ENCODE measurements around the gene NHLRC4.

Gene NHLRC4

GRCh38 chr16:568401-569258, 1.8 kb downstream of the NHLRC4 start:
- FAIRE-seq = no peak

DNA sequence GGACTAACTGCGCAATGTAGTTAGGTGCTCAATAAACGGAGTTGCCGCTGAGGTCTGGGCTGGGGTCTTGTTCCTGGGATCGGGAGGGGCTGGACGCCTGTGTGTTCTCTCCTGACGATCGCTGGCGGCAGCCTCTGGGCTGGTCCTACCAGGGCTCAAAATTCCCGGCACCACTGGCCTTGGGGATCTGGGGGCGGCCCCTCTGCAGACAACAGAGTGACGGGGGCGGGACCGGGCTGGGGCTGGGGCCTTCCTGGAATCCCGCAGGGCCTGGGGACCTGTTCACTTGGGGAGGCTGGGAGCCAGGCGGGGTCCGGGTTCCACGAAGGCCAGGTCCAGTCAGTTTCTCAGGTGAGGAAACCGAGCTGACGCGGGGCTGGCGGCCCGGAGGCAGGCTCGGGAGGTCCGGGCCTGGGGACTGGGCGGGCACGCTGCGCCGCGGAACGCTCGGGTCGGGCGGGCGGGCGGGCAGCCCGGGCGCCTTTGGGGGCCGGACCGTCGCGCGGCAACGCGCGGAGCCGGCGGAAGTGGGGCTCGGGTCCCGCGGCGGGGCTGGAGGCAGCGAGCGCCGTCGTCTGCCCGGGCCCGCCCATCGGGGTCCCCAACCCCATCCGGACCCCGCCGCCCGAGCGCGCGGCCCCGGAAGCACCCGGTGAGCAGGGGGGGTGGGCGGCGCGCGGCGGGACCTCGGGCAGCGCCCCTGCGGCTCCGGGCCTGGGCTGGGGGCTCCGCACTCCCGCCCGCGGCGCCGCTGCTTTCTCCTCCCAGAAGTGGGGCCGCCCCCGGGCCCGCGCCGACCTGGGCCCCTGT, 2.8 kb downstream of the NHLRC4 start, which contains the start of gene PIGQ:
Gene PIGQ, plus strand, starts transcription at position 524 of the 810 bp plus-strand sequence. CDS start 4,107 bp downstream, outside the sequence.
- no peak for FAIRE-seq

GRCh38 chr16:572865-573650, 6.3 kb downstream of the NHLRC4 start:
- no peak for FAIRE-seq

DNA sequence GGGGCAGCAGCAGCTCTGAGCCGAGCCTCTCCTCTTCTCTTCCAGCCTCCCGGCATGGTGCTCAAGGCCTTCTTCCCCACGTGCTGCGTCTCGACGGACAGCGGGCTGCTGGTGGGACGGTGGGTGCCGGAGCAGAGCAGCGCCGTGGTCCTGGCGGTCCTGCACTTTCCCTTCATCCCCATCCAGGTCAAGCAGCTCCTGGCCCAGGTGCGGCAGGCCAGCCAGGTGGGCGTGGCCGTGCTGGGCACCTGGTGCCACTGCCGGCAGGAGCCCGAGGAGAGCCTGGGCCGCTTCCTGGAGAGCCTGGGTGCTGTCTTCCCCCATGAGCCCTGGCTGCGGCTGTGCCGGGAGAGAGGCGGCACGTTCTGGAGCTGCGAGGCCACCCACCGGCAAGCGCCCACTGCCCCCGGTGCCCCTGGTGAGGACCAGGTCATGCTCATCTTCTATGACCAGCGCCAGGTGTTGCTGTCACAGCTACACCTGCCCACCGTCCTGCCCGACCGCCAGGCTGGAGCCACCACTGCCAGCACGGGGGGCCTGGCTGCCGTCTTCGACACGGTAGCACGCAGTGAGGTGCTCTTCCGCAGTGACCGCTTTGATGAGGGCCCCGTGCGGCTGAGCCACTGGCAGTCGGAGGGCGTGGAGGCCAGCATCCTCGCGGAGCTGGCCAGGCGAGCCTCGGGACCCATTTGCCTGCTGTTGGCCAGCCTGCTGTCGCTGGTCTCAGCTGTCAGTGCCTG, 7.4 kb downstream of the NHLRC4 start:
- FAIRE-seq = no peak

- no peak for FAIRE-seq
These were observed 8.8 kb downstream of the NHLRC4 start for GRCh38 chr16:575354-576196.

GRCh38 chr16:576197-576822, 9.5 kb downstream of the NHLRC4 start:
- no peak for FAIRE-seq

GRCh38 chr16:576823-577201, 10.0 kb downstream of the NHLRC4 start:
- no peak for FAIRE-seq

GRCh38 chr16:577796-578195, 11.0 kb downstream of the NHLRC4 start:
- no peak for FAIRE-seq

GRCh38 chr16:578232-578869, 11.5 kb downstream of the NHLRC4 start:
- FAIRE-seq = no peak

DNA sequence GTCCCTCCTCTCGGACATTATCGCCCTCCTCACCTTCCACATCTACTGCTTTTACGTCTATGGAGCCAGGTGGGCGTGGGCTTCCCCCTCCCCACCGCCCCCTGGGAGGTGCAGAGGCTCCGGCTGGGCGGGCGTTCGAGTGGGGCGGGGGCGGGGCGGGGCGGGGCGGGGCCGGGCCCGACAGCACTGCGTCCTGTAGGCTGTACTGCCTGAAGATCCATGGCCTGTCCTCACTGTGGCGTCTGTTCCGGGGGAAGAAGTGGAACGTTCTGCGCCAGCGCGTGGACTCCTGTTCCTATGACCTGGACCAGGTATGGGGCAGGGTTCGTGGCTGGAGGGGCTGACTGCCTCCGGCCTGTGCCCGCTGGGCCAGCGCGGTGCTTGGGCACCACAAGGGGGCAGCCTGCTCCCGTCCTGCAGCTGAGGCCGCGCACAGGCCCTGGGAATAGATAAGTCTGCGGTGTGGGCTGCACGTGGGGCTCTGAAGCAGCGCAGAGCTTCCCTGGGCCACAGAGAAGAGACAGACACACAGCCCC, 12.1 kb downstream of the NHLRC4 start:
- FAIRE-seq = no peak

DNA sequence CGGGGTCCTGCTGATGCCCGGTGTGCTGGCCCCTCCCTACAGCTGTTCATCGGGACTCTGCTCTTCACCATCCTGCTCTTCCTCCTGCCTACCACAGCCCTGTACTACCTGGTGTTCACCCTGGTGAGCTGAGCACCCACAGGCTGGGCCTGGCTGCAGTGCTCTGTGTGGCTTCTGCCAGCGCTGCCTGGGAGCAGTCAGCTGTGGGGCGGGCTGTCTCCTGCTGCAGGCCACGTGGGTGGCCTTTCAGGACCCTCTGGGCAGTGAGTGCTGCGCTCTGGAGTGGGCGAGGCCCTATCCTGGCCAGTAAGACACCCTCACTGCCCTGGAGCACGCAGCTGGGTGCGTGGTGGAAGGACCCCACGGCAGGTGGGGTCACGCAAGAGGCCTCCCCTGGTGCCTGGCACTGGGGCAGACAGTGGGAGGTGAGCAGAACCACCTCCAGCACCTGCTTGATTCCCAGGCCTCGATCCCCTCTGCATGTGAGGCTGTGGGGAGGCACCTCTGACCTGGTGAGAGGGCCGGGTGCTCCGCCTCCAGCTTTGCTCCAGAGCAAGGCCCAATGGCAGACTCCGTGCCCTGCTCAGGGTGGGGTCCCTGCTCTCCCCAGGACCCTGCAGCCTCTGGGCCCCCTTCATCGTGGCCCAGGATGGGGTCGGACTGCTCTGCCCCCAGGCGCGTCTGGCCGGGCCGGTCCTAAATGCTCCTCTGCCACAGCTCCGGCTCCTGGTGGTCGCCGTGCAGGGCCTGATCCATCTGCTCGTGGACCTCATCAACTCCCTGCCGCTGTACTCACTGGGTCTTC, 13.5 kb downstream of the NHLRC4 start:
- no peak for FAIRE-seq

DNA sequence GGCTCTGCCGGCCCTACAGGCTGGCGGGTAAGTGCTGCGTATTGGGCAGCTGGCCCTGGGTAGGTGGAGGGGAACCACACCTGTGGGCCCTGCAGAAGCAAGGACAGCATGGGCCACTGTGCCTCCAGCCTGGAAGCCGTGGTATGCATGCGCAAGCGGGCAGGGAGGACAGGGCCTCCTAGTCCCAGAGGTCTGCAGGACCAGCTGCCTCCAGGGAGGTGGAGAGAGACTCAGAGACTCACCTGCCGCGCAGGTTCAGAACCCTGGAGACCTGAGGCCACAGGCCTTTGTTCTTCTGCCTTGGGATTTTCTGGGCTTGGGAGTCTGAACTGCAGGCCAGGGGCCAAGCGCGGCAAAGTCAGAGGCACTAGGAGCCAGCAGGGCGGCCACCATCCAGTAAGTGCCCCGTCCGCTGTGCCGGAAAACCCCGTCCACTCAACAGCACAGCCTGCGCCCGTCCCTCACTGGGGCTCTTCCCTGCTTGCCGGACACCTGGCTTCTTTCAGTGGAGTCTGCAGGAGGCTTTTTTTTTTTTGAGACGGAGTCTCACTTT, 14.2 kb downstream of the NHLRC4 start:
- no peak for FAIRE-seq

GRCh38 chr16:582218-582613, 15.4 kb downstream of the NHLRC4 start:
- FAIRE-seq = no peak

DNA sequence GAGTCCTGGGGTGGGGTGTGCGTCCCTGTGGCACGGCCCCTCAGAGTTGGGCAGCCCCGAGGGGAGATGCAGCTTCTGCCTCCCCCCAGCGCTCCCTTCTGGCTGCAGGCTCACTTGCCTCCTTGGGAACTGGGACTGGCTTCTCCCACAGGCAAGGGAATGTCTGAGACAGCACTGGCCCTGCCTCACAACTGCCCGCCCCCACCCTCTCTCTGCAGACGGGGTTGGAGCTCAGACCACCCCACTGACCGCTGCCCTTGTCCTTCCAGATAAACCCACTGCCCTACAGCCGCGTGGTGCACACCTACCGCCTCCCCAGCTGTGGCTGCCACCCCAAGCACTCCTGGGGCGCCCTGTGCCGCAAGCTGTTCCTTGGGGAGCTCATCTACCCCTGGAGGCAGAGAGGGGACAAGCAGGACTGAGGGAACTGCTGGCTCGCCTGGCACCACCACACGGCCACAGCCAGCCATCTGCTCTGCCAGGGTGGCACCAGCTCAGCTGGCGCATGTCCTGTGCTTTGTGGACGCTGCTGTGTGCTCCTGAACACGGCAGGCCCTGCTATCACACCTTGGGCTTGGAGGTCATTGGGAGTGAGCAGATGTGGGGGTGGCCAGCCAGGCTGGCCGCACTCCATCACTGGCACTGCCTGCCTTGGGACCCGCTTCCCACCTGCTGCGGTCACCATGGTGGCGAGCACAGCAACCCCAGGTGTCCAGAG, 16.0 kb downstream of the NHLRC4 start:
- no peak for FAIRE-seq

GRCh38 chr16:583470-583814, 16.6 kb downstream of the NHLRC4 start:
- no peak for FAIRE-seq

GRCh38 chr16:583815-584591, 17.2 kb downstream of the NHLRC4 start:
- no peak for FAIRE-seq

DNA sequence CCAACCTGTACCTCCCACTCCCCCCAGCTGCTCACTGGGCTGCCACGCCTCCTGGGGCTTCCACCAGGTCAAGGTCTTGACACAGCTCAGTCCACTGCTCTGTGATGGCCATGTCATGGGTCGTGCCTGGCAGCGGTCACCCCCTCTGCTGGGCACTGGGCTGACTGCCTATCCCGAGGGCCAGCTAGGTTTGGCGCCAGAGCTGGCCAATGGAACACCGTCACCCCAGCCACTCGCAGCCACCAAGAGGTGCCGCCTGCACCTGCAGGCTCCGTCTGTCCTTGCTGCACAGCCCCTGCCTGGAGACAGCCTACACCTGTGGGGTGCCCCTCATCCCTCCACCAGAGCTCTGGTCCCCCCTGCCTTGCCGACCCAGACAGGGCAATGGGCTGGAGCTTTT, 18.5 kb downstream of the NHLRC4 start:
- FAIRE-seq = no peak
